A204.1 (cell line): Measurements from ENCODE around the gene KIF26A.

ENCODE experiments used
- FAIRE-seq: peaks from 2 replicates; lab custom pipeline; 2012; peaks lifted over from hg19 to GRCh38; lab: Jason Lieb, UNC

KIF26A gene

DNA sequence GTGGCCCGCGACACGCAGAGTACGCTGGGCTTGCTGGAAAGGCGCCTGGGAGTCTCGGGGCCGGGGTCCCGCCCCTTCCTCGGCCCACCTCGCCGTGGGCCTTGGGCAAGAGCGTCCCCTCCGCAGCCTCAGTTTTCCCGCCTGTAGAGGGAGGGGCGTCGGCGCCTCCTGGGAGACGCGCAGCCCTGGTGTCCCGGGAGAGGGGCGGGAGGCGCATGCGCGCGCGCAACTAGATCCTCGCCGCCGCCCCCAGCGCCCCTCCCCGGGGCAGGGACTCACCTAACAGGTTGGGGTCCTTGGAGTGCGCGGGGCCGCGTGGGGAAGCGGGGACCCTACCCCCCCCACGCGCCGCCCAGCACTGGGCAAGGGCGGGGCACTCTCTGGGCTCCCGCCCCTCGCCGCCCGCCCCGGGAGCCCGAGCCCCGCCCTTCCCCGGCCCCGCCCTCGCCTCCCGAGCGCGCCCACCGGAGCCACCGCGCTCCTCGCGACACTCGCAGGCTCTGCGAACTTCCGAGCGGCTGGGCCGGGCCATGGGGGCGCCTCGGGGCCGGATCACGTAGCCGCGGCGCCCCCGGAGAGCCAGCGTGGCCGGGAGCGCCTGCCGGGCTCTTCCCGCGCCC lies at the start of gene KIF26A:
KIF26A (plus strand) TSS at position 490 of the 620 bp plus-strand sequence. CDS start 136 bp downstream, outside the sequence.
- FAIRE-seq, result no peak

DNA sequence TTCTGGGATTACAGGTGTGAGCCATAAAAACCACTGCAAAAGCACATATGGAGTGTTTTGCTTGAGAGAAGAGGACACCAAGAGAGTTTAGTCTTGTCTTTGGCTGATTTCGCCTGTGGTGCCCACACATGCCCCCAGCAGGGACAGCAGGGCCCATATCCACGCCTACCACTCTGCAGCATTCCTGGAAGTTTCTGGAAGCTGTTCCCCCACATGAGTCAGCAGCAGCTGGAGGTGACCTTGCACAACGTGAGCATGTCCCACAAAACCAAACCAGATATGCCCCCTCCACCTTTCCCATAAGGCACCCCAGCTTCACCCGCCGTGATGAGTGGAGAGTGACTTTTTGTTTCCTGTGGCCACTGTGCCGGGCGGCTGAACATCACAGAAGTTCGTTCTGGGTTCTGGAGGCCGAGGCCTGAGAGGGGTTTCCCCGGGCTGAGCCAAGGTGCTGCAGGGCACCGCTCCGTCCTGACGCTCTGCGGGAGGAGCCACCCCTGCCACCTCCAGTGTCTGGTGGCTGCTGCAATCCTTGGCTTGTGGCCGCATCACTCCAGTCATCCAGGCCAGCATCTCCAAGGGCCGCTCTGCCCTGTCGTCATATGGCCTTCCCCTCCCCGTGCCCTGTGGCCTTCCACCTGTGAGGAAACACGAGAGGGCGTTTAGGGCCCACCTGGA lies 48.2 kb upstream of the KIF26A start:
- FAIRE-seq, result no peak

DNA sequence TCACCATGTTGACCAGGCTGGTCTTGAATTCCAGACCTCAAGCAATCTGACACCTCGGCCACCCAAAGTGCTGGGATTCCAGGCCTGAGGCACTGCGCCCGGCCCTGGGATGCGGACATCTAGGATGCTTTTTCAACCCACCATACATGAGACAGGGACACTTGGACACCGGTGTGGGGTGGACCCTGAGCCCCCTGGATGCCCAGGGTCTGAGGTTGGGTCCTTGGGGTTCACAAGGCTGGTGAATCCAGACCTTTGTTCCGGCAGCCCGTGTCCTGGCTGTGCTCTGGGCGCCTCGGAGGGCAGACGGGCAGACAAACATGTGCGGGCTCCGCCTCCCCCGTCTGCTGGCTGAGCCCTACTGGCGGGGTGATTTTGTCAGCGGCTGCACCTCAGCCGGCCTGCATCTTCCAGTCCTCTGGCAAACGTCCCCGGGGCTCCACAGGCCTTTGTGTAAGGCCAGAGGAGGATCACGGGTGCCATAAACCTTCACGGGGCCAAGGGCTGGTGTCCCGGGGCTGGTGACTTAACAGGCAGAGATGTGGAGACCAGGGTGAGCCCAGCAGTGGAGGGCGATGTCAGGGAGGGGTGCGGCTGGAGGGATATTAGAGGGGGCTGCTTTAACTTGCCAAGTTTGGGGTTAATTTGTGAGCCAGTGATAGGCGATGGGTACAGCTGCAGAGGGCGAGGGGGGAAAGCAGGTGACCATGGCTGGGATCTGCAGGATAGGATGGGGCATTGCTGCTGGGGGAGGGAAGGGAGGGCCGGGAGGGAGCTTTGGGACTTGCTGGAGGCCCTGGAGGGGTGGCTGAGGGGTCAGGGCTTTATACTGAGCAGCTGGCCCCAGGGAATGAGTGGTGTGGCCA lies 47.1 kb upstream of the KIF26A start:
- FAIRE-seq, result no peak

DNA sequence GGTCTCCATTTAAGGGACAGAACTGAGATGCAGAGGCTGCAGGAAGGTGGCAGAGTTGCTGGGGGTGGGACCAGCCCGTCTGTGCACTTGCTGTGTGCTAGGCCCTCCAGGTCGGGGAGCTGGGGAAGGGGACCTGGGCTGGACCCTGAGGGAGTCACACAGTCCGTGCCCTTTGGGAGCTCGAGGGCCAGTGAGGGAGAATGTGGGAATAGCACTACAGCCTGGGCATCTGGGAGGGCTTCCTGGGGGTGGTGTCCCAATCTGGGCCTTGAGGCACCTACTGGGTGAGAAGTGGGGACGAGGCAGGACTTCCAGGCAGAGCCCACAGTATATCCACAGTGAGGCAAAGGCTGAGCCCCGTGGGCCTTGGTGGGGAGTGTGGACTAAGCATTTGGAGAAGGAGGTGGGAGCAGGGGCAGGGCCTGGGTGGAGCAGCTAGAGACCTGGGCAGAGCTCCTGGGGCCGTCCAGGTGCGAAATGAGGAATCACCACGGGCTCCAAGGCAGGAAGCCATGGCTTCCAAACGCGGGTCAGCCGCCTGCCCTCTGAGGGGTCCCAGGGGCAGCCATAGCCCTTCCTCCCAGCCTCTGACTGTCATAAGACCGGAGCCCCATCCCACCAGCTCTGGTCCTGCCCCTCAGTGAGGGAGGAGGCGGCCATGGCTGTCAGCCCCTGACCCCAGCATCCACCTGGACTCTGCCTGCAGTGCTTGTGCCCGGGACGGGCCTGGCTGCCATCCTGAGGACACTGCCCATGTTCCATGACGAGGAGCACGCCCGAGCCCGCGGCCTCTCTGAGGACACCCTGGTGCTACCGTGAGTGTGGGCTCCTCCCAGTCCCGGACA lies 46.2 kb upstream of the KIF26A start:
- FAIRE-seq, result no peak

DNA sequence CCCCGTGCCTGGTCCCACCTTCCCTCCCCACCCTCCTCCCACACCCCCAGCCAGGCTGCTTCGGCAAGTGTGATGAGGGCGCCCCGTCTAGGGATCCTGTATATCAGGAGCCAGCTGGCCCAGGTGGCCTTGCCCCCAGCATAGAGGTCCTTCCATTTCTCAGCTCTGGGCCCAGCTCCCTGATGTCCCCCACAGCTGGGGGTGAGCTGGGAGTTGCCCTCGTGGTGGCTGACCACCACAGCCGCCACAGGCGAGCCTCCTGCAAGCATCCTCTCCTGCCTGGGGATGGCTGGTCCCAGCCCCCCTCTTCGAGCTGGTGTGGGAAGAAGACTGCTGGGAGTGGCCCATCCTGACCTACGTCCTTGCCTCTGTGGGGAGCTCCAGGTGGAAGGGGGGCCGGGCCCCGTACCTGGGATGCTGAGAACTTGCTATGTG lies 45.4 kb upstream of the KIF26A start:
- FAIRE-seq, result no peak

DNA sequence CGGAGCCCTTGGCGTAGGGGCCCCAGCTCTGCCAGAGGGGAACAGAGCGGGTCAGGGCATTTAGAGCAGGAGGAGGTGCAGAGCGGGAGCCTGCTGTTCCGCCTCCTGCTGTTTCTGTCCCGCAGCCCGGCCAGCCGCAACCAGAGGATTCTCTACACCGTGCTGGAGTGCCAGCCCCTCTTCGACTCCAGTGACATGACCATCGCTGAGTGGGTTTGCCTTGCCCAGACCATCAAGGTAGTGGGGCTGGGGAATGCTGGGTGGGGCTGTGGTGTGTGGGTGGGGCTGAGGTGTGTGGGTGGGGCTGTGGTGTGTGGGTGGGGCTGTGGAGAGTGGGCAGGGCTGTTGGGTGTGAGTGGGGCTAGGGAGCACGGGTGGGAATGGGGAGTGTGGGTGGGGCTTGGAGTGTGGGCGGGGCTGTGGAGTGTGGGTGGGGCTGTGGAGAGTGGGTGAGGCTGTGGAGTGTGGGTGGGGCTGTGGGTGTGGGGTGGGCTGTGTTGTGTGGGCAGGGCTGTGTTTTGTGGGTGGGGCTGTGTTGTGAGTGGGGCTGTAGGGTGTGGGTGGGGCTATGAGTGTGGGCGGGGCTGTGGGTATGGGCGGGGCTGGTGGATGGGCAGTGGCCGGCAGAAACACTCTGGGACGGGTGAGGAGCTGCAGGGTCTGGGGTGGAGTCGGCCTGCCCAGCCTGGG lies 44.9 kb upstream of the KIF26A start:
- no peak for FAIRE-seq

DNA sequence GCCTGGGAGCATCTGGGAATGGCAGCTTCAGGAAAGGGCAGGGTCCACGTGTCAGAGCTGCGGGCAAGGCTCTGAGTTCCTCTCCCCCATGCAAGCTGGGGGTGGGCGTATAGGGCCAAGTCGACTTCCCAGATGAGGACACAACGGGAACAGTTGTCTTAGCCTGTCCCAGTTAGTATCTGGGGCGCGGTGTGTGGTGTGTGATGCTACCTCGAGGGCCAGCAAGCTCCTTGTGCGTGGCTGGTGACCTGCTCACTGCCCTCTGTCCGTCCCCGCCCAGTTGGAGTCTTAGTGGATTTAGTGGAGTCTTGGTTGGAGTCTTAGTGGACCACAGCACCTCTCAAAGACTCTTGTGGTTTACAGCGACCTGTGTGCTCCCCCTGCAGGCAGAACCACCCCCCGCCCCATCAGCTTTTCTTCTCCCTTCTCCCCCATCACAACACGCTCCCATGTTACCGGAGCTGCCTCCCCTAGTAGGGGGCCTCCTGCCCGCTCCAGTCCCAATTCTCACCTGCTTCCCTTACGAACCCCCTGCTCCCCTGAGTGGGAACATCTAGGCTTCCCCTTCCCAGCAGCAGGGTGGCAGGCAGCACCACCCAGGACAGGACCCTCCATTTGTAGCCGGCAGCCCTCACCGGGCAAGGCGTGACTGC lies 44.2 kb upstream of the KIF26A start:
- no peak for FAIRE-seq

DNA sequence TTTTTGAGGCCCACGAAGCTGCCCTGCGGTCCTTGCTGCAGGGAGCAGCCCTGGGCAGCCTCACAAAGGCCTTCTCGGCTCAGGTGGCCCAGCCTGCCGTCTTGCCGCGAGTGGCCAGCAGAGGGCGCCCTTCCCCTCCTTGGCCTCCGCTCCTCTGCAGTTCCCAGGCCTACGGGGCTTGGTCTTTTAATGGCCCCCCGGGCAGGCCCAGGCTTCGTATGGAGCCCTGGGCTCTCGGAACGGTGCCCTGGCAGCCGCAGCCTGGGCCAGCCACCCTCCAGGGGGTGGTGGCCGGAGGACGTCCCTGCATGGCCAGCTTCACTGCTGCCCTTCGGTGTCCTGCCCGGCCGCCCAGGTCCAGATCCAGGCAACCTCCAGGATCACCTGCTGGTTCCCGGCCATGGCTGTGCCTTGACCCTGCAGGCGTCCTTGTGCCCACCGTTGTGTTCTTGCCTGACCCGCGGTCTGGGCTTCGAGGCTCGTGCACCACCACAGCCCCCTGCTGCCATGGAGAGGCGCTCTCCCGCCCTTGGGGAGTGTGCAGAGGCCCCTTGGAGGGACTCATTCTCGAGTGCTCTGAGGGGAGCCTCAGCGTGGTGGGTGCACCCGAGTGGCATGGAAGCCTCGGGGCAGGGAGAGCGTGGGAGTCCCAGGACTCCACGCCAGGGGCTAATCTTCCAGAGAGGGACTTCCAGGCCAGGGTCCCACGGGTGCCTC lies 43.5 kb upstream of the KIF26A start:
- no peak for FAIRE-seq

DNA sequence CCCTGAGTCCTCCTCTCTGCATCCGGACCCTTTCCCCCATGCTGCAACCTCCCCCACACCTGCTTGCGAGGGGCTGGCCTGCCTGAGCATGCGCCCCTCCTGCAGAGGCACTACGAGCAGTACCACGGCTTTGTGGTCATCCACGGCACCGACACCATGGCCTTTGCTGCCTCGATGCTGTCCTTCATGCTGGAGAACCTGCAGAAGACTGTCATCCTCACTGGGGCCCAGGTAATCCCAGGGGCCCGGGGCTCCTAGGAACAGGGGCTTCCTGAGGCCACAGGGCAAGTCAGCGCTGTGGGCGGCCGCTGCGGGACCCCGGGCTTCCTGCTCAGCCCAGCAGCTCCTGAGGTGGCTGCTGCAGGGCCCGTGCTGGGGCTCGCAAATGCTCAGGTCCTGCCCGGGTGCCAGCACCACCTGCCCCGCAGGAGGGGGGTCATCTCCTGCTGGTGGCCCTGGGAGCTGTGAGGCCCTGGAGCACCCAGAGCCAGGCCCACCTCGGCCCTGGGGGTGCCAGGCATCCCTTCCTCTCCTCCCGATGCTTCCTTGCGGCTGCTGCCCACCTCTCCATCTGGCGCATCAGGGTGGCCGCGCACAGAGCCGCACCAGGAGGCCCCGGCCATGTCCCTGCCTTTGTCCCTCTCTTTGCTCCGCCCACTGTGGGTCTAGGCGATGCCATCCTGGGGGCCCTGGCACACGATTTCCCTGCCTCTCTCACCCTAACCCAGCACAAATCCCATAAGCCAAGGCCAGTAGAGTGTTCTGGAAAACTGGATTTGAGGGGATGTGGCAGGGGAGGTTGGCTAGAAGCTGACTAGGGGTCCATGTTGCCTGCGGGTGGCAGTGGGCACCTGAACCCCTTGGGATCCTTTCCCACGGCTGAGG lies 42.7 kb upstream of the KIF26A start:
- no peak for FAIRE-seq

DNA sequence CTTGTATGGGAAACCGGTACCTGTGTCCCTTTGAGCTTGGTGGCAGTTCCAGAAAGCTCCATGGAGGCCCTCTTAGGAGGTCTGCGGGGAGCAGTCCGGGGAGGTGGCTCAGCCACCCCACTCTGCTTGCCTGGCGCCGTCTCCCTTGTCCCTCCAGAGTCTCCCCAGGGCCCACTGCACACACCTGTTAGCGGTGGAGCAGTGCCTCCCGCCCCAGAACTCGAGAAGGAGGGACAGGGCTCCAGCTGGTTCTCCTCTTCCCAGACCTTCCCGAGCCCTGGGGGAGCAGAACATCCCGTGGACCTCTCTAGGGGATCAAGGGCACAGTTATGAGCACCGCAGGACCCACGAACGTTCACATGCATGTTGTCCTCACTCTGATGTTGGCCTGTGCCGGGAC lies 42.1 kb upstream of the KIF26A start:
- no peak for FAIRE-seq

DNA sequence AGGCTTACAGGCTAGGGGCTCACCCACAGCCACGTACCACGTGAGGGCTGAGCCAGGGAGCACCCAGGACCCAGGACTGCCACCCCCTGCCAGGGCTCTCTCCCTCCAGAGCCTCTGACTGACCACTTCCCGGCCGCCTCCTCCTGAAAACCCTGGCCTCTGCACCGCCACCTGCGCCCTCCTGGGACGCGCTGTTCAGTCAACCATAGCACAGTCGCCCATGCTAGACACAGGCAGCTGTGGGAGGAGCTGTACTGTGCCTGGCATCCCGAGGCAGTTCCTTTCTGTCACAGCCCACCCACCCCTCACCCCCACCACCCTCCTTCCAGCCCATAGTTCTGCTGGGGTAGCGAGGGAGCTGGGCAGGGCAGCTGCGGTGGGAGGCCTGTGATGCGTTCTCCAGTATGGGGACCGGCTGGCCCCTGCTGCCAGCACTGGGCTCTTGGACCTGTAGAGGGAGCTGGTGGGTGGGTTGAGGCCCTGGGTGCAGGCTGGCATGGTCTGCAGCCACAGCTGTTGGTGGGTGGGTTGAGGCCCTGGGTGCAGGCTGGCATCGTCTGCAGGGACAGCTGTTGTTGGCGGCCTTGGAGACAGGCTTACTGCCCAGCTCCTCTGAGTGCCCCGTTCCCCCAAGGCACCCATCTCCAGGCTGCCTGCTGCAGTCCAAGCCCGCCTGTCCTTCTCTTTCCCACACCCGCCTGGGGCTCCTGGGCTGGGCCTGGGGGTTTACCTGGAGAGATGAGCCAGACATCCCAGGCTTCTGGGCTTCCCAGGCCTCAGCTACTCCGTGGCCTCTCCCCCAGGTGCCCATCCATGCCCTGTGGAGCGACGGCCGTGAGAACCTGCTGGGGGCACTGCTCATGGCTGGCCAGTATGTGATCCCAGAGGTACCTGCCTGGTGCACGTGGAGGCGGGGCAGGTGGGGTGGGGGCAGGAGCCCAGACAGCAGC lies 41.4 kb upstream of the KIF26A start:
- no peak for FAIRE-seq

DNA sequence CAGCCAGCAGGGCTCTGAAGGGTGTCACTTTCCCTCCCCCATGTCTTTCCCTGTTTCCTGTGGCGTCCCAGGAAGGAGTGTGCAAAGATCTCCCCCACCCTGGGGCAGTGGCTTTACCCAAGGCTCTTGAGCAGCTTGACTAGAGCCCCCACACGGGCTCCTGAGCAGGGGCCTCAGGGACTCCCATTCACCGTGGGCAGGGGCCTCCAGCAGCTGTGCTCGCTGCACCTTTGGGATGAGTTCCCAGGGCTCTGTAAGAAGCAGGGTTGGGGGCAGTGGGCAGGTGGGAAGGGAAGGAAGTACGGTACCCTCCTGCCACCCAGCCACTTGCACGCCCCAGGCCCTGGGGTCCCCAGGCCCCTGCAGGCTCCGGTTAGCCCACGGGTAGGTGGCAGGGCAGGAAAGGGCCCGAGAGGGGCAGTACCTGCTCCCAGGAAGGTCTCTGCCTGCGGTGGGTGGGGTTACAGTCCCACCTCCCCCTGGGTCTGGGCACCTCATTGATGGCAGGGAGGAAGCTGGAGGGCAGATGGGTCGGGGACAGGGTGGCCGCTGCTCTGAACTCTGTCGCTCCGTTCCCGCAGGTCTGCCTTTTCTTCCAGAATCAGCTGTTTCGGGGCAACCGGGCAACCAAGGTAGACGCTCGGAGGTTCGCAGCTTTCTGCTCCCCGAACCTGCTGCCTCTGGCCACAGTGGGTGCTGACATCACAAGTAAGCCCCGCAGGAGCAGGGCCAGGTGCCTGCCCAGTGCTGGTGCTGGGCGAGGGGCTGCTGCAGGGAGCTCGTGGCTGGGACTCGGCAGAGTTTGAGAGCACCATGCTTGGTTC lies 39.9 kb upstream of the KIF26A start:
- FAIRE-seq, result no peak

DNA sequence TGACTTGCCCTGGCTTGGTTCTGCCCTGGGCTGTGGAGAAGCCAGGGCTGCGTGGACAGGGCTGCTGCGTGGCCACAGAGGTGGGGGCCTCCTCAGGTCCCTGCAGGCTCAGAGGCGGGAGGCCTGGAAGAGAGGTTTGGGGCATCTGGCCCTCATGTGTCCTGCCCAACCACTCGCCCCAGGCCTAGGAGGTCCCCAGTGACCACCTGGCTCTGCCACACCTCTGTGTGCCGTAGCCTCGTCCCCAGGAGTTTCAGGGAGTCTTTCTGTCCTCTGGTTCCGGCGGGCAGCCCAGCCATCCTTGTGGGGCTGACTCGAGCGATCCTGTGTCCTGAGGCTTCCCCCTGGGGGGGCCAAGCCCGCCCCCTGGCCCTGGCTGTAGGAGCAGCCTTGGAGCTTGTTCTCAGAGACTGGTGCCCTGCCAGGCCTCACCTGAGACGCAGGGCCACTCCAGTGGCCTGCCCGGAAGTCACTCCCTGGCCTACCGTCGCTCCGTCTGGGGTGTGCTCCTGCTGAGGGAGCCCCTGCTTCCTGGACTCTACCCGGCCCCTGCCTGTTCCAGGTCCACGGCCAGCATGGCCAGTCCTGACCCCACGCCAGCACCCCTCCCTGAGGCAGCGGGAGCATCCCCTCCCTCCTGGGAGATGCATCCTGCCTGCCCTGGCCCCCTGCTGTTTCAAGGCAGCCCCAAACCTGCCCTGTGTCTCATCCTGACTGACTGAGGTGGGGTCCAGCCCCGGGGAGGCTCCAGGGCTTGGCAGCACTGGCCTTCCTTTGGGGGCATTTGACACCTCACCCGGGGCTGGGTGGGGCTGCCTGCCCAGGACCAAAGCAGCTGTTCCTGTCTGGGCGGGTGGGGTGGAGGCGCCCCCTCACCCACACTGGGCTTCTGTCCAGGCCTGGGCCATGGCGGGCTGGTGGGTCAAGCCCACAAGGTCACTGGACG lies 39.0 kb upstream of the KIF26A start:
- no peak for FAIRE-seq

DNA sequence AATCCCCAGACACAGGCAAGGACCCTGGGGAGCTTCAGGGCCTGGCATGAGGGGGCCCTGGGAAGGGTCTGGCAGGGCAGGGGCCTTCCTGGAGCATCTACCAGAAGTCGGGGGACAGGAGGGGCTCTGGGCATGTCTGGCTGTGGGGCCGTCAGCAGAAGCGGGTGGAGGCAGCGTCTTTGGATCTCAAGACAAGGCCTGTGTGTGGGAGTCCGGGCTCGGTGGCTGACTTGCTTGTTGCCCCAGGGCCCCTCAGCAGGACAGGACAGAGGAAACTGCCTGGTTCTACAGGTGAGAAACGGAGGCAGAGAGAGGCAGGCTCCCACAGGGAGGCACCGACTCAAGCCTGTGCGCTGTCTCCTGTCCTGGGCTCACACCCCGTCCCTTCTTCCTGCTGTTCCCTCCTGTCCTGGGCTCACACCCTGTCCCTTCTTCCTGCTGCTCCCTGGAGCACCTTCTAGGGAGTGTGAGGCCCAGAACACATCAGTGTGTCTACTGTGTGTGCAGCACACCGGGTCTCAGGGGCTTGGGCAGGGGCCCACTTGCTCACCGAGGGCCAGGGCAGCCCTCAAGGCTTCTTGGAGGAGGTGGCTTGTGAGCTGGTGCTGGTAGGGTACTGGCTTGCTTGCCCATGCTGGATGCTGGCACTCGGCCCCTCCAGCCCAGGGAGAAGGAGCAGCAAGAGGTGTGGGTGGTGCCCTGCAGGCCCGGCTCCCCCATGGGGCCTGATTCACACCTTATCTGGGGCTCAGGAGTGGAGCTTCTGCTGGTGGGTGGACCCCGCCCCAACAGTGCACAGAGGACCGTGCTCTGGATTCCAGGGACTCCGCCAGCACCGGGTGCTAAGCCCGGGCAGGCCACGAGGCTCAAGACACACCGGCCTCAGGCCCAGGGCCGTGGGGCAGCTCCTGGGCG lies 38.0 kb upstream of the KIF26A start:
- no peak for FAIRE-seq

DNA sequence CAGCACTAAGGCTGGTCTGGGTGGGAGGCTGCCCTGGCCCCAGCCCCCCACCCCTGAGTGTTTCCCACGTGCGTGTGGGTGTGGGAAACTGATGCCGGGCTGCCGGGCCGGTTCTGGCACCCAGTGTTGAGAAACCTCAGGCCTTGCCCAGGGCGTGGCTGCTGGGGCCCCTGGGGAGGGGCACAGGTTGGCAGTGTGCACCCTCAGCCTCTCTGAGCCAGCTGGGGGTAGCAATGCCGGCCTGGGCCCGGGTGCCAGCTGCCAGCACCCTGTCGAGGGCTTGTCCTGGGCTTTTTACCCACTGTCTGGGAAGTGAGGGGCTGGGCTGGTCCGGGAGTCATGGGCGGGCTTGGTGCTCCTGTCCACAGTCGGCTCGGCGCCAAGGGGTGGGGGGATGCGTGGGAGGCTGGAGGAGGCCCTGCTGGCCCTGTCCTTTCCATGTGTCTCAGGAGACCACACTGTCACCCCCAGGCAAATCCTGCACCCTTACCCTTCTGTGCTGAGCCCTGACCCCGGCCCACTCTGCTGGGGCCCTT lies 37.2 kb upstream of the KIF26A start:
- FAIRE-seq, result no peak
